ENCODE results near the gene EYS.

EYS gene

GRCh38 chr6:65149841-65150240 is 557.2 kb downstream of the EYS start:
- TF ChIP-seq CTCF (conservative IDR thresholded peaks at IDR 0.05): no peak

GRCh38 chr6:65148839-65149238 is 558.2 kb downstream of the EYS start:
- H3K27ac ChIP-seq: no peak overlapping the region
- TF ChIP-seq CTCF (conservative IDR thresholded peaks at IDR 0.05): no peak

More at GRCh38 chr6:65149841-65150240, 557.2 kb downstream of the EYS start:
- H3K27ac ChIP-seq: no peak overlapping the region

GRCh38 chr6:65135567-65135966 is 571.5 kb downstream of the EYS start:
- TF ChIP-seq CTCF (conservative IDR thresholded peaks at IDR 0.05): no peak
- H3K27ac ChIP-seq: no peak overlapping the region

- no peak overlapping the region for H3K27ac ChIP-seq
- TF ChIP-seq CTCF (conservative IDR thresholded peaks at IDR 0.05): no peak
Measured at GRCh38 chr6:65126667-65127066, 580.4 kb downstream of the EYS start.

DNA sequence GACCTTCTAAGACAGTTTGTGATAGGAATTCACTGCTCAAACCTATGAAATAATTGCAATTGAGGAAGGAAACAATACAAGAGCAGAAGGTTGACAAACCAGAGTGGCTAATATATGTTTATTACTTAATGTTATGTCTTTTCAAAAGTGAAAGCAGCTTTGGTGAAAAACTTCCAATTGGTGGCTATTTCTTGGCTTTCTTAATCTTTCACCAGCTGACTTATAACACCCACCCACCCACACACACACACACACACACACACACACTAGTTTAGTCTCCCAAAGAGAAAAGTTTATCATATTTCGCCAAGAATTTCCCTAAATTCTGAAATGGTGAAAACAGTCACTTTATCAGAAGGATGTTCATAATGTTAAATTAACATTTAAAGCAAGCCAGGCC is 583.5 kb downstream of the EYS start:
- H3K27ac ChIP-seq: no peak overlapping the region

GRCh38 chr6:65117817-65118409 is 589.1 kb downstream of the EYS start:
- TF ChIP-seq CTCF (conservative IDR thresholded peaks at IDR 0.05): no peak

More for the DNA sequence above, 583.5 kb downstream of the EYS start:
- TF ChIP-seq CTCF (conservative IDR thresholded peaks at IDR 0.05): no peak

DNA sequence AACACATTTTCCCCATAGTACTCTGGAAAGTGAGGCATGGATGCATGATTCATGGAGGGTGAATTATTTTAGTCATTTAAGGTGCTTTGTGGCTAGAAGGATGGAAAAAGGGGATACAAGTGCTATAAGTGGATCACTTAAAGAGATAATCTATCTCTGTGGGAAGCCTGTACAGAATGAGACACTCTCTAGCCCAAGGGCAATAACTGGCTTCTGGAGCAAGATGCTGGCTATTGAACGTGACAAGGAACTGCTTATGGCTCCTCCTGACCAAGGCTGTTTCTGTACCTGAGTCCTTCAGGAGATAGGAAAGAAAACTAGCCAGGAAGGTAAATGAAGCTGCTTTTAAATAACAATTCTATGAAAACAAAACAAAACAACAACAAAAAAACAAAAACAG is 590.7 kb downstream of the EYS start:
- TF ChIP-seq CTCF (conservative IDR thresholded peaks at IDR 0.05): no peak
- no peak overlapping the region for H3K27ac ChIP-seq

More at GRCh38 chr6:65117817-65118409, 589.1 kb downstream of the EYS start:
- no peak overlapping the region for H3K27ac ChIP-seq

Data from VCaP (cell line).